ENCODE results near the gene DOK3. TPM values are rescaled to one million over a fixed set of nuclear protein-coding genes. Genes with fewer than 3 reads are reported as not detected.

The DOK3 gene
- total and polyA plus RNA-seq, 2 experiments from 2014 or later: 3.1 to 3.5 TPM

DNA sequence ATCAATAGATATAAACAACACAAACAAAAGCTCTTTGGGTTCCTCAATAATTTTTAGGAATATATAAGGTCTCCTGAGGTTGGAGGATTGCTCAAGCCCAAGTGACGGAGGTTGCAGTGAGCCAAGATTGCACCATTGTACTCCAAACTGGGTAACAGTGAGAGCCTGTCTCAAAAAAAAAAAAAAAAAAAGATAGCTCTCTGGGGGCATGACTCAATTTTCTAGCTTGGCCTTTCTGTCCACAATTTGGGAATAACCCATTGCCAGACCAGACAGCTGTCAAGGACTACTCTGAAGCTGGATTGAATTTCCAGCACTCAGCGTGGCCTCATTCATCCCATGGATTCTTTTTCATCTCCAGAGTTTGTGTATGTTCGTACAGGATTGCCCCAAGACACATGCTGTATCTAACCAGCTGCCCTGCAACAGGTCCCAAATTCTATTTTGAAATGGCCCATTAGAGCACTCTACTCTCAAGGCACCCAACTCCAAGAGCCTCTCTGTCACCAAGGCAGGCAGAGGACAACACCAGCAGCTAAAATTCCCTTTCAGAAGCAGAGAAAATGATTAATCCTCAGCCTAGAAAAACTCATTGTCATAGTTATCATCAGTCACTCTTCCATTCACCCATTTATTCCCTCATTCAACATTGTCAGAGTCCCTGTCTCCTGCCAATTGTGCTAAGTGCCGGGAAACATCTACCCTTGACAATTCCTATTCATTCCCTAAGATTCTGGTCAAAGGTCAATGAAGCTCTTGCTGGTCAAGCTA lies 36.0 kb upstream of the DOK3 start:
- H3K27me3 ChIP-seq: no peaks in the 10 kb centered on the region
- no peaks in the 10 kb centered on the region for H3K9me3 ChIP-seq (ENCODE audit: low read depth)
- H3K4me3 ChIP-seq: no peak overlapping the region
- H4K20me1 ChIP-seq (ENCODE audit: insufficient read depth, poor library complexity, severe bottlenecking): peaks cover 31% of the 10 kb centered on the region
- DNase-seq (ENCODE audit: low spot score): peak; percentile 37
- H3K9me2 ChIP-seq (replicated peaks; ENCODE audit: insufficient read depth): no peaks in the 10 kb centered on the region
- peaks cover 86% of the 10 kb centered on the region for H3K79me2 ChIP-seq
- no peak overlapping the region for H2AFZ ChIP-seq
- peaks cover 19% of the 10 kb centered on the region for H3K4me1 ChIP-seq (ENCODE audit: insufficient read depth)
- H3K27ac ChIP-seq: peak overlapping the region; percentile 77
- peak overlapping the region; percentile 35 for H3K4me2 ChIP-seq
- H3K36me3 ChIP-seq (replicated peaks; ENCODE audit: insufficient read depth, low read depth): no peaks in the 10 kb centered on the region
- TF ChIP-seq EZH2 (IDR thresholded peaks at IDR 0.05; ENCODE audit: borderline replicate concordance) (no peak), EZH2phosphoT487 (IDR thresholded peaks at IDR 0.05; ENCODE audit: low read depth, severe bottlenecking, unreplicated experiment) (no peak)
- TF ChIP-seq, protein P1, sequence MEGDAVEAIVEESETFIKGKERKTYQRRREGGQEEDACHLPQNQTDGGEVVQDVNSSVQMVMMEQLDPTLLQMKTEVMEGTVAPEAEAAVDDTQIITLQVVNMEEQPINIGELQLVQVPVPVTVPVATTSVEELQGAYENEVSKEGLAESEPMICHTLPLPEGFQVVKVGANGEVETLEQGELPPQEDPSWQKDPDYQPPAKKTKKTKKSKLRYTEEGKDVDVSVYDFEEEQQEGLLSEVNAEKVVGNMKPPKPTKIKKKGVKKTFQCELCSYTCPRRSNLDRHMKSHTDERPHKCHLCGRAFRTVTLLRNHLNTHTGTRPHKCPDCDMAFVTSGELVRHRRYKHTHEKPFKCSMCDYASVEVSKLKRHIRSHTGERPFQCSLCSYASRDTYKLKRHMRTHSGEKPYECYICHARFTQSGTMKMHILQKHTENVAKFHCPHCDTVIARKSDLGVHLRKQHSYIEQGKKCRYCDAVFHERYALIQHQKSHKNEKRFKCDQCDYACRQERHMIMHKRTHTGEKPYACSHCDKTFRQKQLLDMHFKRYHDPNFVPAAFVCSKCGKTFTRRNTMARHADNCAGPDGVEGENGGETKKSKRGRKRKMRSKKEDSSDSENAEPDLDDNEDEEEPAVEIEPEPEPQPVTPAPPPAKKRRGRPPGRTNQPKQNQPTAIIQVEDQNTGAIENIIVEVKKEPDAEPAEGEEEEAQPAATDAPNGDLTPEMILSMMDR (IDR thresholded peaks at IDR 0.05; ENCODE audit: poor library complexity): no peak
- 73% methylated on average over 4 of the region's 4 CpGs for WGBS (ENCODE audit: low lambda C conversion rate, missing lambda C conversion rate)

DNA sequence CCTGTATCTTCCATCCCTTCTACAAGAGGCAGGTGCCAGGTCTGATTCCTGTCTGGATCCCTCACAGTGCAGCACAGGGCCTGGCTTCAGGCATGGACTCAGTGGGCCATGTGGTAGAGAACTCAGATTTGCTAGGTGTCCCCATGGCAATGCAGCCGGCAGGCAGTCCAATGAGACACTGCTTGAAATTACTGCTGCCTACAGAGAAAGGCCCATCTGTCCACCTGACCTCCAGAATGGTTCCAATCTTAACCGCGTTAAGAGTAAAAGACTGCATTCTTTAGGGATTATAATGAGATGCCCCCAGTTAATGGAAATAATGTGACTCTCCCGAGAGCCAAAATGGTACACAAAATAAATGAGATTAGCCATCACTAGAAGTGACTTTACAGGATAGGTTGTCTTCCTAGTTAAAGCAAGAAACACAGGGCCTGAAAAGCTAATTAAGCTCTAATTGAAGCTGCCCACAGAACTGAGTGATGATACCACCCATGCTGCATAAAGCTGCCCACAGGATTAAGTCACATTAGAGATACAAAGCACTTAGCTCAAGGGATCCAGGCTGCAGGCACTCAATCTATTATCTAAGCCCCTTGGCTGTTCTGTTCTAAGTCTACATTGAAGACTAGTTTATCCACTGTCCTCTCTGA lies 33.3 kb upstream of the DOK3 start:
- TF ChIP-seq, protein P1 (IDR thresholded peaks at IDR 0.05; ENCODE audit: poor library complexity): no peak
- H3K79me2 ChIP-seq: peaks cover 81% of the 10 kb centered on the region
- 63% methylated on average over 4 of the region's 4 CpGs for WGBS (ENCODE audit: low lambda C conversion rate, missing lambda C conversion rate)
- H3K27me3 ChIP-seq: no peaks in the 10 kb centered on the region
- no peak for DNase-seq (ENCODE audit: low spot score)
- H3K27ac ChIP-seq: no peak overlapping the region
- H3K4me3 ChIP-seq: no peak overlapping the region
- H4K20me1 ChIP-seq (ENCODE audit: insufficient read depth, poor library complexity, severe bottlenecking): peaks cover 24% of the 10 kb centered on the region
- H3K36me3 ChIP-seq (replicated peaks; ENCODE audit: insufficient read depth, low read depth): no peaks in the 10 kb centered on the region
- H3K4me2 ChIP-seq: no peak overlapping the region
- peaks cover 23% of the 10 kb centered on the region for H3K4me1 ChIP-seq (ENCODE audit: insufficient read depth)
- H3K9me3 ChIP-seq (ENCODE audit: low read depth): no peaks in the 10 kb centered on the region
- no peaks in the 10 kb centered on the region for H3K9me2 ChIP-seq (replicated peaks; ENCODE audit: insufficient read depth)
- no peak overlapping the region for H2AFZ ChIP-seq

DNA sequence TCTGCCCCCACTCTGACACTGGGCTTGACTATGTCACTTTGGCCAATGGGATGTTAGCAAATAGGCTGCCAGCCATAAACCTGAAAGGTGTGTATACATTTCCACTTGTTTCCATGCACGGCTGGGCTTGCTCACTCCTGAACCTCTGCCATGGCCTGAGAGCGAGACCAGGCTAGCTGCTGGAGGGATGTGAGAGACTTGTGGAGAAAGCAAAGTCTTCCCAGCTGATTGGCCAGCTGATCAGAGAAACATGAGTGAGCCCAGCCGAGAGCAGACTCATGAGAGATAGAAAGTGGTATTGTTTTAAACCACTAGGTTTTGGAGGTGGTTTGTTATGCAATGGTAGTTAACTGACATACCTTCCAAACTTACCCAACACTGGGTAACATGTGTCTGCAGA lies 30.8 kb upstream of the DOK3 start:
- 80% methylated on average over 3 of the region's 3 CpGs for WGBS (ENCODE audit: low lambda C conversion rate, missing lambda C conversion rate)
- no peak overlapping the region for H2AFZ ChIP-seq
- H3K4me2 ChIP-seq: no peak overlapping the region
- no peak for TF ChIP-seq EZH2 (IDR thresholded peaks at IDR 0.05; ENCODE audit: borderline replicate concordance)
- no peak for TF ChIP-seq EZH2phosphoT487 (IDR thresholded peaks at IDR 0.05; ENCODE audit: low read depth, severe bottlenecking, unreplicated experiment)
- no peak for DNase-seq (ENCODE audit: low spot score)
- no peaks in the 10 kb centered on the region for H3K9me2 ChIP-seq (replicated peaks; ENCODE audit: insufficient read depth)
- H4K20me1 ChIP-seq (ENCODE audit: insufficient read depth, poor library complexity, severe bottlenecking): peaks cover 11% of the 10 kb centered on the region
- H3K36me3 ChIP-seq (replicated peaks; ENCODE audit: insufficient read depth, low read depth): no peaks in the 10 kb centered on the region
- no peaks in the 10 kb centered on the region for H3K9me3 ChIP-seq (ENCODE audit: low read depth)
- H3K79me2 ChIP-seq: peaks cover 82% of the 10 kb centered on the region
- H3K4me3 ChIP-seq: no peak overlapping the region
- H3K27ac ChIP-seq: no peak overlapping the region
- no peaks in the 10 kb centered on the region for H3K27me3 ChIP-seq
- peaks cover 19% of the 10 kb centered on the region for H3K4me1 ChIP-seq (ENCODE audit: insufficient read depth)

DNA sequence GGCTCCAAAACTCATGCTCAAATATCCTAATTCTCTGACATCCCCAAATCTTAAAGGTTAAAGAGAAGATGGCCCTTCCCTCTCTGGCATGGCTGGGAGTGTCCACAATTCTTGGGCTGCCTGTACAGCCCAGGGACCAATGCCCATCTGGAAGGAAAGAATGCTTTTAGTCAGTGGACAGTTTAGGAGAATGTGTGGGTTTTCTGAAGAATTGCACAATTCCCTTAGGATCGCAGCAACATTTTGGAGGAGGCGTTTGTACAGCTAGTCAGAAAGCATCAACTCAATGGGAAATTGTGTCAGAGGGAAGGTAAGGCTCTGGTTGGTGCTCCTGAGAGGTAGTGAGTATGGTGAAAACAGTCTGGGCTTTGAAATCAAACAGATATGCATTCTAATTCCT lies 29.8 kb upstream of the DOK3 start:
- WGBS (ENCODE audit: low lambda C conversion rate, missing lambda C conversion rate): 86% methylated on average over 2 of the region's 2 CpGs
- peaks cover 82% of the 10 kb centered on the region for H3K79me2 ChIP-seq
- TF ChIP-seq EZH2phosphoT487 (IDR thresholded peaks at IDR 0.05; ENCODE audit: low read depth, severe bottlenecking, unreplicated experiment): no peak
- TF ChIP-seq, protein P1 (IDR thresholded peaks at IDR 0.05; ENCODE audit: poor library complexity): no peak
- TF ChIP-seq EZH2 (IDR thresholded peaks at IDR 0.05; ENCODE audit: borderline replicate concordance): no peak
- no peak for DNase-seq (ENCODE audit: low spot score)
- H4K20me1 ChIP-seq (ENCODE audit: insufficient read depth, poor library complexity, severe bottlenecking): peaks cover 4% of the 10 kb centered on the region
- no peak overlapping the region for H3K4me2 ChIP-seq
- H3K36me3 ChIP-seq (replicated peaks; ENCODE audit: insufficient read depth, low read depth): no peaks in the 10 kb centered on the region
- H3K4me3 ChIP-seq: no peak overlapping the region
- no peaks in the 10 kb centered on the region for H3K9me2 ChIP-seq (replicated peaks; ENCODE audit: insufficient read depth)
- H3K4me1 ChIP-seq (ENCODE audit: insufficient read depth): peaks cover 19% of the 10 kb centered on the region
- H2AFZ ChIP-seq: no peak overlapping the region
- no peaks in the 10 kb centered on the region for H3K27me3 ChIP-seq
- no peaks in the 10 kb centered on the region for H3K9me3 ChIP-seq (ENCODE audit: low read depth)
- H3K27ac ChIP-seq: no peak overlapping the region
